Testis (tissue), 2 donors: ENCODE measurements around the gene EIF3F.

Source experiments
- POLR2A ChIP-seq: fragments of 450-650 bp; IDR thresholded peaks from one replicate; pipeline ENCODE4 v1.6.1; 2017; ENCODE audit warnings: antibody characterized with exemption, mild to moderate bottlenecking, moderate library complexity
- TF ChIP-seq, protein P1 (sequence below), 3 experiments: fragments of 450-650 bp in 2 of 3; fragments of 200-600 bp in 1 of 3; sonication (generic) in 1 of 3; IDR thresholded peaks; one replicate each; pipeline ENCODE4 v1.5.1; 2016 to 2019; ENCODE audit warnings: antibody characterized with exemption in 3 of 3, mild to moderate bottlenecking in 2 of 3, moderate library complexity in 1 of 3

DNA sequence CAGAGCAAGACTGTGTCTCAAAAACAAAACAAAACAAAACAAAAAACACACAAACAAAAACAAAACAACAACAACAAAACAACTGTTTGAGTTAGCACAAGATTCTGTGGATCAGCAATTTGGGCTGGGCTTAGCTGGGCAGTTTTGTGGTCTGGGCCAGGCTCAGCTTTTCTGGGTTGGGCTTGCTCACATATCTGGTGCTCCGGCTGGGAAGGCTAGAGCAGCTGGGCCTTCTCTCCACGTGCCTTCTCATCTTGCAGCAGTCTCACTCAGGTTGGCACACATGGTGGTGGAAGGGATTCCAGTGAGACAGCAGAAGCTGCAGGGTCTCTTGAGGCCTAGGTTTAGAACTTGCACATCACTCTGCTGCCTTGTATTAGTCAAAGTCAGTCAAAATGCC is 35.7 kb downstream of the EIF3F start:
- TF ChIP-seq, protein P1, sequence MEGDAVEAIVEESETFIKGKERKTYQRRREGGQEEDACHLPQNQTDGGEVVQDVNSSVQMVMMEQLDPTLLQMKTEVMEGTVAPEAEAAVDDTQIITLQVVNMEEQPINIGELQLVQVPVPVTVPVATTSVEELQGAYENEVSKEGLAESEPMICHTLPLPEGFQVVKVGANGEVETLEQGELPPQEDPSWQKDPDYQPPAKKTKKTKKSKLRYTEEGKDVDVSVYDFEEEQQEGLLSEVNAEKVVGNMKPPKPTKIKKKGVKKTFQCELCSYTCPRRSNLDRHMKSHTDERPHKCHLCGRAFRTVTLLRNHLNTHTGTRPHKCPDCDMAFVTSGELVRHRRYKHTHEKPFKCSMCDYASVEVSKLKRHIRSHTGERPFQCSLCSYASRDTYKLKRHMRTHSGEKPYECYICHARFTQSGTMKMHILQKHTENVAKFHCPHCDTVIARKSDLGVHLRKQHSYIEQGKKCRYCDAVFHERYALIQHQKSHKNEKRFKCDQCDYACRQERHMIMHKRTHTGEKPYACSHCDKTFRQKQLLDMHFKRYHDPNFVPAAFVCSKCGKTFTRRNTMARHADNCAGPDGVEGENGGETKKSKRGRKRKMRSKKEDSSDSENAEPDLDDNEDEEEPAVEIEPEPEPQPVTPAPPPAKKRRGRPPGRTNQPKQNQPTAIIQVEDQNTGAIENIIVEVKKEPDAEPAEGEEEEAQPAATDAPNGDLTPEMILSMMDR (IDR thresholded peaks at IDR 0.05) = no peak
- TF ChIP-seq POLR2A = no peak
